CD4-positive, alpha-beta T cell treated with Interferon gamma for 1 hour (primary cell): ENCODE measurements around the gene CALML6.
A peak's percentile ranks its signal among the peaks of the same experiment; 100 is the strongest.

Source experiments
- DNase-seq: peaks from one replicate; pipeline ENCODE4 v3.0.0-alpha.2; 2020

CALML6 gene

GRCh38 chr1:1946540-1946939 lies 31.5 kb downstream of the CALML6 start:
- DNase-seq = no peak

GRCh38 chr1:1947493-1947892 lies 32.4 kb downstream of the CALML6 start:
- DNase-seq = no peak

- DNase-seq = no peak
Observed at GRCh38 chr1:1948783-1949182, 33.7 kb downstream of the CALML6 start.

- no peak for DNase-seq
Observed at GRCh38 chr1:1950940-1951339, 35.9 kb downstream of the CALML6 start.

- DNase-seq = no peak
Observed at GRCh38 chr1:1954015-1954414, 39.0 kb downstream of the CALML6 start.

GRCh38 chr1:1954831-1955441 lies 39.9 kb downstream of the CALML6 start:
- no peak for DNase-seq

DNA sequence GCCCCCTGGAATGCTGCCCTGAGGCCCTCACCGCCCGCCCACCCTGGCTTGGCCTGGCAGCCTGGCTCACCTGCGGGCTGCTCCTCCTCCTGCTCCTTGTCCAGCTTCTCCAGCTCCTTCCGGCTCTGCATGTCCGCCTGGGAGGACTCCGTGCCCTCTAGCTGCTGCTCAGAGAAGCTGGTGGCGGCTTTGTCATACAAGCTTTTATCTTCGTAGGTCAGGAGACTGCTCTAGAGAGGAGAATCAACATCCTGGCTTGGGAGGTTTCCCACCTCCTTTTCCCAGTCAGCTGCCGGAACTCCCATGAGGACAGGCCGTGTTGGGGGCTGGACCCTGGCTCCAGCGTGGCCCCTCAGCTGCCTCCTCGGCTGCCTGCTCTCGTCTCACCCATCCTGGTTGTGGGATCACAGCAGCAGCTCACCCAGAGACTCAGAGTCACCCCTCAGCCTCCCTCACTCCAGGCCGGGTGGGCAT lies 40.6 kb downstream of the CALML6 start:
- DNase-seq = no peak

DNA sequence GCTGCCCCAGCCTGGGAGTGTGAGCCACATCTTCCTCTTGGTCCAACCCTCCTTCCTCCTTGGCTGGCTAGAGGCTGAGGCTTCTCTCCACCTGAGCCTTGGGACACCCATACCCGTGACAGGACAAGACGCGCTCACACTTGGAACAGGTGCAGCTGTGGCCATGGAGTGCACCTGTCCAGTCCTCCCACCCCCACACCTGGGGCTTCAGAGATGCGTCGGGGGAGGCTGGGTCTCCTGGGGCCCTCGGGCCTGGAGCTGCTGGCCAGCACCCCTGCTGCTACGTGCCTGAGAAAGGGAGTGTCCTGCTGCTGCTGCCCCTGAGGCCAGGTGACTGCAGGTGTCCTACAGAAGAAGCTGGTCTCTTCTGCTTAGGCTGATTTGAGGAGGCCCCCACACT lies 41.0 kb downstream of the CALML6 start:
- DNase-seq = no peak

GRCh38 chr1:1956586-1957532 lies 41.8 kb downstream of the CALML6 start:
- no peak for DNase-seq

- no peak for DNase-seq
Observed at GRCh38 chr1:1957533-1957961, 42.5 kb downstream of the CALML6 start.

GRCh38 chr1:1958071-1958541 lies 43.0 kb downstream of the CALML6 start:
- no peak for DNase-seq

DNA sequence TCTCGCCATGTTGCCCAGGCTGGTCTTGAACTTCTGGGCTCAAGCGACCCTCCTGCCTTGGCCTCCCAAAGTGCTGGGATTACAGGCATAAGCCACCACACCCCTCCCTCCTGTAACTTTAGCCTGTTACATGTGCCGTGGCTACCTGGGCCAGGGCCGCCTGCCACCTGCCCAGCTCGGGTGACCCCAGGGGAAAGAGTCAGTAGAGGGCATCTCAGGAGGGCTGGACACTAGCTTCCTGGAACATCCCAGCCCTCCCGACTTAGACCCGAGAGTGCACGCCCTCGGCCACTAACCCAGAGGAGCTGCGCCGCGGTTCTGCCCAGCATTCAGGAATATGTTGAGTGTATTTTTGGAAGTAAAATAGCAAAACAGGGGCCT lies 44.4 kb downstream of the CALML6 start:
- no peak for DNase-seq

DNA sequence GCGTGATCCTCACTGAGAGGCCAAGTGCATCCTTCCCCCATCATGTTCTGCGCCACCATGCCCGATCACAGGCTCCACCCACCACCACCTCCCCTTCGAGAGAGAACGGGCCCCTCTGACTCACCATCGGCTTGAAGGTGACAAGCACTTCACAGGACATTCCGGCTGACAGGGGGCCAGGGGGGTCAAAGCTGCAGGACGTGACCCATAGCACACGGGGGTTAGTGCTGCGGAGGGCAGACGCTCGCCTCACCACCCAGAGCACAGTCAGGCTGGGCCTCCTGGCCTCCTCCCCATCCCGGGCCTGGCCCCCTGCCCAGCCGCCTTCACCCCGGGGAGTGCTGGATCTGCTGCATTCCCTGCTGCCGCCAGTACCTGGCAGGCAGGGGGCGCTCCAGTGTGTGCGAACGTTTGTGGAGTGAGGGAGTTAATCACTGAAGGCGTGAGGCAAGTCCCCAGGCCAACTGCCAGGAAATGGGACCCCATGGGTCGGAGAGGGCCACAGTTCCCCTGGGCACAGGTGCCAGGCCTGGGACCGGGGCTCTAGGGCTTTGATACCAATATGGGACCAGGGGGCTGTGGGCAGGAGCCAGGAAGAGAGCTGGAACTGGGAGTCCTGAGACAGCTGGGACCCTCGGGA lies 44.9 kb downstream of the CALML6 start:
- DNase-seq = peak; percentile 43

GRCh38 chr1:1960480-1961196 lies 45.6 kb downstream of the CALML6 start:
- DNase-seq = no peak

GRCh38 chr1:1962752-1963151 lies 47.7 kb downstream of the CALML6 start:
- DNase-seq = no peak

DNA sequence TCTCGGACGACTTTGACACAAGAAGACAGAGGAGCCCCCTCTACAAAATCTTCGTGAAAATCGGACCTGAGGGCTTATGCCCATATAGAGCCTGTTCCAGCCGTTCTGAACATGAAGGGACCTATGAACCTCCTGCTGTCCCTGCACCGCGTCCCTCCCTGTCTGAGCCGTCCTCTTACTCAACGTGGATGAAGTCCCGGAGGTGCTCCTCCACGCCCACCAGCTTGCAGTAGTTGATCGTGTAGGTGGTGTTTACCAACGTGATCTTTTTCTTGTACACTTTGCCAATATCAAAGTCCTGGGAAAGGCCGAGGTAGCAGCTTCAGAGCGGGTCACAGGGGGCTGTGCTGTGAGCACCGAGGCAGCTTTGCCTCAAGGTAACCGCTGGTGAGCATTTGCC lies 48.5 kb downstream of the CALML6 start:
- DNase-seq = no peak

- no peak for DNase-seq
Observed at GRCh38 chr1:1964811-1965210, 49.8 kb downstream of the CALML6 start.

DNA sequence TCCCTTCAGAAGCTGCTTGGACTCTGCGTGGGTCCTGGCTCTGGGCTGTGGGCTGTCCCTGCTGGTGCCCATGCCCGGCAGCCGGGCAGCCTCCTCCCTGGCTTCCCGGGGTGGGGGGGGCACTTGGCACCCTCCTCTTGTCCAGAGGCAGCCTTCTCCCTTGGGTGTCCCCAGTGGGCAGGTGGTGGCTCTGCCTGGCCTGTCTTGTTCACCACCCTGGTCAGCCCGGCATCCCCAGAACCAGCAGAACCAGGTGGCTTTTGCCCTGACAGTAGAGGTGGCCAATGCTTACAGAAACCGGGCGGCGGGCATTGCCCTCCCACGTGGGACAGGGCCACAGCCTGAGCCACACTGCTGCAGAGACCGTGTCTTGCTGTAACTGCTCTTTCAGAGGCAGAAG lies 50.5 kb downstream of the CALML6 start:
- no peak for DNase-seq

DNA sequence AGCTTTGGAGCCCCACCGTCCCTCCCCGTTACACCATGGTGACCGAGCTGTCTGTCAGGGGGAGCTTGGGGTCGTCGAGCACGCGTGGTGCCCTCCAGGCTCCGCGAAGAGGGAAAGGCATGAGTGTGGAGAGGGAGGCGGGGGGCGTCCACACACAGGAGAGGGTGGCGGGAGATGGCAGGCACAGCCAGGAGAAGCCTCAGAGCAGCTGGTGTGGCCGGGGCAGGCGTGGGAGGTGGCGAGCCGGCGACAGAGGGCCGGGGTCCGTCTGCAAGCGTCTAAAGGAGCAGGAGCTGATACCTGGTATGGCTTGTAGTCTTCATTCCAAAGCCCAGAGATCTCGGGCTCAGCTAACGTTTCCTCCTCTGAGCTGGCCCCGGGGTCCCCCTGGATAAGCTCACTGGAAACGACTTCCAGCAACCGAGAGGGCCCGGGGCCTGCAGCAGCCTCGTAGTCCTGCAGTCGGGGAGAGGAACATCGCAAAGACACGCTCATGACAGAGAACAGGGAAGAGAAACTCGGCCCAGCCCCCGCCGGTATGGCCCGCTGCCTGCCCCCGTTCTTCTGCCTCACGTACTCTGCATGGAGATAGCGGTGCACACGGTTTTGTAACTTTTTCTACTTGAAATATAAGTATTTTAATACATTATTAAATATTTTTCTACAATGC lies 51.1 kb downstream of the CALML6 start:
- no peak for DNase-seq
